CD14-positive monocyte (primary cell): ENCODE measurements around the gene RASEF. TPM values are rescaled to one million over a fixed set of nuclear protein-coding genes. Genes with fewer than 3 reads are reported as not detected.

ENCODE experiments used
- DNase-seq, 3 donors: peaks; one replicate each; pipeline ENCODE4 v3.0.0-alpha.2; 2011 to 2022
- H2AFZ ChIP-seq: 2 replicates; pipeline ENCODE4 v1.6.0; 2012; ENCODE audit warnings: mild to moderate bottlenecking, low read depth, low read length, inconsistent platforms; ENCODE audit not compliant: insufficient read depth, poor library complexity, severe bottlenecking
- H3K27ac ChIP-seq, 2 donors: 1 replicate in 1 of 2; 2 replicates in 1 of 2; pipeline ENCODE4 v1.5.1; 2012 to 2013; ENCODE audit warnings: low read length in 2 of 2, control low read depth in 1 of 2, inconsistent platforms in 1 of 2, low read depth in 1 of 2, mild to moderate bottlenecking in 1 of 2
- H3K27me3 ChIP-seq, 2 donors: one replicate each; pipeline versions ENCODE4 v1.6.0 to v1.6.1; 2011 to 2013; ENCODE audit warnings: low read length in 2 of 2; ENCODE audit not compliant: control insufficient read depth in 2 of 2, insufficient read depth in 2 of 2
- H3K36me3 ChIP-seq, 2 donors: replicated peaks in 1 of 2; 1 replicate in 1 of 2; 2 replicates in 1 of 2; pipeline versions ENCODE4 v1.5.1 to v1.6.1; 2012 to 2013; ENCODE audit warnings: low read length in 2 of 2, control low read depth in 1 of 2, inconsistent platforms in 1 of 2, mild to moderate bottlenecking in 1 of 2; ENCODE audit not compliant: insufficient read depth in 2 of 2, control insufficient read depth in 1 of 2
- H3K4me1 ChIP-seq, 2 donors: 1 replicate in 1 of 2; 2 replicates in 1 of 2; pipeline versions ENCODE4 v1.5.1 to v1.6.1; 2012 to 2013; ENCODE audit warnings: low read length in 2 of 2, control low read depth in 1 of 2, inconsistent platforms in 1 of 2, mild to moderate bottlenecking in 1 of 2, moderate library complexity in 1 of 2; ENCODE audit not compliant: insufficient read depth in 2 of 2, control insufficient read depth in 1 of 2
- H3K4me2 ChIP-seq: replicated peaks from 2 replicates; pipeline ENCODE3; 2012; ENCODE audit warnings: low read length, moderate library complexity, mild to moderate bottlenecking; ENCODE audit not compliant: poor library complexity, severe bottlenecking; ENCODE audit errors: extremely low read depth
- H3K4me3 ChIP-seq, 3 experiments: fragments of 200-600 bp in 1 of 3; sonication (generic) in 1 of 3; replicated peaks in 1 of 3; 1 replicate in 2 of 3; 2 replicates in 1 of 3; pipeline ENCODE4 v1.5.1; 2011 to 2013; ENCODE audit warnings: low read length in 3 of 3, mild to moderate bottlenecking in 3 of 3, control low read depth in 2 of 3, low read depth in 2 of 3, inconsistent platforms in 1 of 3, moderate library complexity in 1 of 3
- H3K79me2 ChIP-seq: 2 replicates; pipeline ENCODE4 v1.6.0; 2012; ENCODE audit warnings: mild to moderate bottlenecking, control low read depth, inconsistent platforms, low read length, moderate library complexity; ENCODE audit not compliant: insufficient read depth
- H3K9ac ChIP-seq: 2 replicates; pipeline ENCODE4 v1.6.0; 2017; ENCODE audit warnings: low read length, mild to moderate bottlenecking; ENCODE audit not compliant: insufficient read depth, poor library complexity, severe bottlenecking
- H3K9me3 ChIP-seq, 2 donors: replicated peaks in 1 of 2; 1 replicate in 1 of 2; 2 replicates in 1 of 2; pipeline versions ENCODE4 v1.5.1 to v1.6.1; 2012 to 2013; ENCODE audit warnings: low read length in 2 of 2, control low read depth in 1 of 2; ENCODE audit not compliant: control insufficient read depth in 1 of 2, insufficient read depth in 1 of 2
- H4K20me1 ChIP-seq: 2 replicates; pipeline ENCODE4 v1.6.0; 2012; ENCODE audit warnings: mild to moderate bottlenecking, low read length, control low read depth, moderate library complexity; ENCODE audit not compliant: insufficient read depth
- H3K27ac Mint-ChIP-seq, 7 donors: one replicate each; pipeline ENCODE4 v1.8.0; 2020; ENCODE audit warnings: mild to moderate bottlenecking in 7 of 7, mixed read lengths in 7 of 7, moderate library complexity in 6 of 7, inconsistent platforms in 2 of 7
- H3K27me3 Mint-ChIP-seq, 3 donors: one replicate each; pipeline ENCODE4 v1.8.0; 2021 to 2022; ENCODE audit warnings: low read depth in 3 of 3, mild to moderate bottlenecking in 3 of 3, mixed read lengths in 3 of 3, moderate library complexity in 3 of 3, inconsistent platforms in 1 of 3
- H3K36me3 Mint-ChIP-seq, 2 donors: one replicate each; pipeline ENCODE4 v1.8.0; 2020; ENCODE audit warnings: mixed read lengths in 2 of 2, inconsistent platforms in 1 of 2, mild to moderate bottlenecking in 1 of 2
- H3K4me1 Mint-ChIP-seq: one replicate; pipeline ENCODE4 v1.8.0; 2020; ENCODE audit warnings: mild to moderate bottlenecking, mixed read lengths
- H3K4me3 Mint-ChIP-seq, 2 donors: one replicate each; pipeline ENCODE4 v1.8.0; 2020; ENCODE audit warnings: mild to moderate bottlenecking in 2 of 2, mixed read lengths in 2 of 2, moderate library complexity in 1 of 2
- H3K9me3 Mint-ChIP-seq, 7 donors: one replicate each; pipeline ENCODE4 v1.8.0; 2020 to 2022; ENCODE audit warnings: mixed read lengths in 7 of 7, mild to moderate bottlenecking in 6 of 7, moderate library complexity in 6 of 7, inconsistent platforms in 2 of 7
- WGBS: methylation state at CpG from one replicate; pipeline ENCODE4 v1.1.5; 2013; ENCODE audit warnings: missing lambda C conversion rate; ENCODE audit not compliant: insufficient coverage; 5-methylcytosine and 5-hydroxymethylcytosine counted together
- intact Hi-C, 2 donors: fragments of 100-400 bp; cut with micrococcal nuclease; formaldehyde crosslinking; loops; one replicate each; pipeline versions ENCODE4 v1.15.0 to v1.15.1; 2023
- polyA plus RNA-seq, 3 donors: library from polyadenylated mRNA; depleted of rRNA in 1 of 3; unstranded in 2 of 3; stranded (reverse) in 1 of 3; fragments of 300-500 nt in 2 of 3; fragments of >200 nt in 1 of 3; fragmentation: Illumina TruSeq in 2 of 3; gene quantifications; 1 replicate in 2 of 3; 2 replicates in 1 of 3; pipeline ENCODE4 v1.2.3, GENCODE V29; 2012 to 2021
- TF ChIP-seq, protein P1 (sequence below): fragments of 200-600 bp; IDR thresholded peaks from one replicate; pipeline ENCODE4 v1.8.0; 2022; ENCODE audit warnings: antibody characterized with exemption, mild to moderate bottlenecking

RASEF gene
- polyA plus RNA-seq, 3 donors: not detected

DNA sequence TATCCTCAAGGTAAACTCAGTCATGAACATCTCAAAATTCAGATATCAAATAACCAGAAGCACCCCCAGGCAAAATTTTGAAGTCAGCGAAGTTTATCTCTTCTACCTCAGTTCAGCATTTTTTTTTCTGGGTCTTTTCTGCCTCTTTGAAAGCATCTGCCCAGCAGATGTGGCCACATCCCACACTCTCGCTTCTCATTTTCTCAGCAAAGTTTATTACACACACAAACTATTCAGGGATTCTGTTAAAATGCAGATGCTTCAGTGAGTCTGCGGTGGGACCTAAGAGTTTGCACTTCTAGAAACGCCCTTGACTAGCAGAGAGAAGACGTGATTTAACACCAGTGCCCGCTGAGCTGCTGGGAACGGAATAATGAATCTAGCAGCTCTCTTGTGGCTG lies 19.3 kb downstream of the RASEF start:
- no peak overlapping the region for H3K27ac Mint-ChIP-seq
- Histone ChIP-seq H3K9ac (no peak overlapping the region), H3K4me3 (no peak overlapping the region), H3K36me3 (no peaks in the 10 kb centered on the region), H3K79me2 (no peaks in the 10 kb centered on the region), H2AFZ (no peak overlapping the region), H3K4me1 (no peaks in the 10 kb centered on the region), H3K4me2 (no peak overlapping the region), H4K20me1 (no peaks in the 10 kb centered on the region), H3K27me3 (no peaks in the 10 kb centered on the region), H3K9me3 (no peaks in the 10 kb centered on the region), H3K27ac (no peak overlapping the region)
- no peak overlapping the region for H3K4me3 Mint-ChIP-seq
- DNase-seq: no peak
- 91% methylated on average over 7 of the region's 7 CpGs for WGBS
- H3K4me1 Mint-ChIP-seq: no peaks in the 10 kb centered on the region
- peaks cover 0 to 2% (median 0%) of the 10 kb centered on the region in 3 donors for H3K27me3 Mint-ChIP-seq
- TF ChIP-seq, protein P1, sequence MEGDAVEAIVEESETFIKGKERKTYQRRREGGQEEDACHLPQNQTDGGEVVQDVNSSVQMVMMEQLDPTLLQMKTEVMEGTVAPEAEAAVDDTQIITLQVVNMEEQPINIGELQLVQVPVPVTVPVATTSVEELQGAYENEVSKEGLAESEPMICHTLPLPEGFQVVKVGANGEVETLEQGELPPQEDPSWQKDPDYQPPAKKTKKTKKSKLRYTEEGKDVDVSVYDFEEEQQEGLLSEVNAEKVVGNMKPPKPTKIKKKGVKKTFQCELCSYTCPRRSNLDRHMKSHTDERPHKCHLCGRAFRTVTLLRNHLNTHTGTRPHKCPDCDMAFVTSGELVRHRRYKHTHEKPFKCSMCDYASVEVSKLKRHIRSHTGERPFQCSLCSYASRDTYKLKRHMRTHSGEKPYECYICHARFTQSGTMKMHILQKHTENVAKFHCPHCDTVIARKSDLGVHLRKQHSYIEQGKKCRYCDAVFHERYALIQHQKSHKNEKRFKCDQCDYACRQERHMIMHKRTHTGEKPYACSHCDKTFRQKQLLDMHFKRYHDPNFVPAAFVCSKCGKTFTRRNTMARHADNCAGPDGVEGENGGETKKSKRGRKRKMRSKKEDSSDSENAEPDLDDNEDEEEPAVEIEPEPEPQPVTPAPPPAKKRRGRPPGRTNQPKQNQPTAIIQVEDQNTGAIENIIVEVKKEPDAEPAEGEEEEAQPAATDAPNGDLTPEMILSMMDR: no peak
- intact Hi-C loops: no loop called here
- peaks cover 0 to 4% (median 3%) of the 10 kb centered on the region in 7 donors for H3K9me3 Mint-ChIP-seq
- no peaks in the 10 kb centered on the region for H3K36me3 Mint-ChIP-seq

- H3K36me3 Mint-ChIP-seq: no peaks in the 10 kb centered on the region
- TF ChIP-seq, protein P1: no peak
- intact Hi-C loops: no loop called here
- H4K20me1 ChIP-seq: no peaks in the 10 kb centered on the region
- DNase-seq: no peak
- H3K9me3 ChIP-seq: no peaks in the 10 kb centered on the region
- no peak overlapping the region for H3K27ac ChIP-seq
- H3K27me3 Mint-ChIP-seq: peaks cover 0 to 2% (median 0%) of the 10 kb centered on the region in 3 donors
- no peak overlapping the region for H2AFZ ChIP-seq
- H3K27me3 ChIP-seq: no peaks in the 10 kb centered on the region
- no peaks in the 10 kb centered on the region for H3K4me1 Mint-ChIP-seq
- H3K4me2 ChIP-seq: no peak overlapping the region
- H3K9me3 Mint-ChIP-seq: peaks cover 0 to 5% (median 2%) of the 10 kb centered on the region in 7 donors
- H3K4me3 Mint-ChIP-seq: no peak overlapping the region
- WGBS: no CpG with 5 or more reads among the region's 1 CpG
- H3K36me3 ChIP-seq: no peaks in the 10 kb centered on the region
- no peak overlapping the region for H3K4me3 ChIP-seq
- H3K4me1 ChIP-seq: no peaks in the 10 kb centered on the region
- H3K79me2 ChIP-seq: no peaks in the 10 kb centered on the region
- no peak overlapping the region for H3K27ac Mint-ChIP-seq
- no peak overlapping the region for H3K9ac ChIP-seq
Observed at GRCh38 chr9:83041771-83042170, 21.2 kb downstream of the RASEF start.
